GM12878 (cell line): Measurements from ENCODE around the gene DELE1.

Source experiments
- CTCF ChIP-seq, 3 experiments: IDR thresholded peaks in 2 of 3; conservative IDR thresholded peaks in 1 of 3; 2 replicates each; pipeline ENCODE4 v1.5.1; 2011; ENCODE audit warnings: low read depth in 3 of 3, low read length in 3 of 3, mild to moderate bottlenecking in 3 of 3, control low read depth in 2 of 3, moderate library complexity in 2 of 3, inconsistent platforms in 1 of 3, mixed read lengths in 1 of 3; ENCODE audit not compliant: control insufficient read depth in 2 of 3, insufficient read depth in 1 of 3; ENCODE audit errors: extremely low read depth in 1 of 3
- DPF2 ChIP-seq: fragments of 450-650 bp; IDR thresholded peaks from 2 replicates; pipeline ENCODE4 v1.6.1; 2017; ENCODE audit warnings: mild to moderate bottlenecking
- FOS ChIP-seq: IDR thresholded peaks from 3 replicates; pipeline ENCODE4 v1.6.1; 2011; ENCODE audit warnings: borderline replicate concordance; ENCODE audit not compliant: insufficient read length; ENCODE audit errors: extremely low read depth
- HDAC6 ChIP-seq: fragments of 200-600 bp; sonication (generic); IDR thresholded peaks from one replicate; pipeline ENCODE4 v1.8.0; 2017; ENCODE audit warnings: antibody characterized with exemption; ENCODE audit not compliant: unreplicated experiment
- POLR2A ChIP-seq: IDR thresholded peaks from 2 replicates; pipeline ENCODE4 v1.6.1; 2011; ENCODE audit warnings: low read depth, mild to moderate bottlenecking, low read length
- POLR2AphosphoS5 ChIP-seq: IDR thresholded peaks from 2 replicates; pipeline ENCODE4 v1.6.1; 2011; ENCODE audit warnings: mild to moderate bottlenecking, low read length, inconsistent platforms
- SIN3A ChIP-seq: IDR thresholded peaks from 2 replicates; pipeline ENCODE4 v1.6.1; 2012; ENCODE audit warnings: low read depth, low read length, improper control_type of control experiment
- ZNF24 ChIP-seq: fragments of 450-650 bp; IDR thresholded peaks from 2 replicates; pipeline ENCODE4 v1.6.1; 2017; ENCODE audit warnings: antibody characterized with exemption, mild to moderate bottlenecking

GRCh38 chr5:141910271-141910673 lies 13.4 kb upstream of the DELE1 start:
- no peak for TF ChIP-seq CTCF (IDR thresholded peaks at IDR 0.05 in 2 of 3, conservative IDR thresholded peaks at IDR 0.05 in 1 of 3; ENCODE audit: control insufficient read depth in 2 of 3, extremely low read depth in 1 of 3, insufficient read depth in 1 of 3, low read depth in 3 of 3, low read length in 3 of 3)
- no peak for TF ChIP-seq ZNF24
- TF ChIP-seq DPF2: no peak
- TF ChIP-seq POLR2AphosphoS5: no peak
- no peak for TF ChIP-seq POLR2A
- TF ChIP-seq FOS: no peak
- no peak for TF ChIP-seq SIN3A
- no peak for TF ChIP-seq HDAC6
